GM18526 (cell line): ENCODE measurements around the gene PHACTR1.

Source experiments
- POLR2A ChIP-seq: IDR thresholded peaks from 3 replicates; pipeline ENCODE4 v1.6.1; 2011; ENCODE audit not compliant: insufficient read length; ENCODE audit errors: extremely low read depth

The PHACTR1 gene

DNA sequence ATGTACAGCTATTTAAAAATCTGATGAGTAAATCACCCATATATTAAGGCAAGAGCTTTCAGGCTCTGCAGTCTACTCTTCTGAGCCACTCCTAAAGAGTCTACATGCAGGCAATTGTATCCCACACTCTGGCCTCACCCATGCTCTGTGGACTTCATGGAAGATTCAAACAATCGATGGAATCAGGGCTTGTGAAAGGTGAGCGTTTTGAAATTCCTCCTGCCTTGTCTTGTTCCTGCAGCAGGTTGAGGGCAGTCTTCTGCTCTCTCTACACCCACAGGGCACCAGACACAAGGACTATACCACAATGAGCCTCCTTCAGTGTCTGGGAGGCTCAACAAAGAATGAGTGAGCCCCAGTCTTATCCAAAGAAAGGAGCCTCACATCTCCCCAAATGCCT, 560.7 kb downstream of the PHACTR1 start:
- no peak for TF ChIP-seq POLR2A

DNA sequence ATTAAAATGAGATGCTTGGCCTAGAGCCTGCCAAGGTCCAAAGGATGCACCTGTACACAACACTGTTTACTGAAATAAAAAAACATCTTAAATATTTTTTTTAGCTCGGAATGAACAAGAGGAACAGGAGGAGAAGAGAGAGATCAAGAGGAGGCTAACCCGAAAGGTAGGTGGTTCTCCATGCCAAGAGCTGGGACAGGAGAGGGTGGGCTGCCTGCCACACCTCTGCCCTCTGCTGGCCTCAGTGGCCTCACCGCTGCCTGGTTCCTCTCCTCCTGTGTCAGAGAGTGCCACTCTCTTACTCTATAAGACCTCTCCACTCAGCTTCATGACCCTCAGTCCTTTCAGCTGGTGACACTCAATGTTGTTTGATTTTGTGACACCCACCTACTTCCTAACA, 561.6 kb downstream of the PHACTR1 start:
- no peak for TF ChIP-seq POLR2A

DNA sequence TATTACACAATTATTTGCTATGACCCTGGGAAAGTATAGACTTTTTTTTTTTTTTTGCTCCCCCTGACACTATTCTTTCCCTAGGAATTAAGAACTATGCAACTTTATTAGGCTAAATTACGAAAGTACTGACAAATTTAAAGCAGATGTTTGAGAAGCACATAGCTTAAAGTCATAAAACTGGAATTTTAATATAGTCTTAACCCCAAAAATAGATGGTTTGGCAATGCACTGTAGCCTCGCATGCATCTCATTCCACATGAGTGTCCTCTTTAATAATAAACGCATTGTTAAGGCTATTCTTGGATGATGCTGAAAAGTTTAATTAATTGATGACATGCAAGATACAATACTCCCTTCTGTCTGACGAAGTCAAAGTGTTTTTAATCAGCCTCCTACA, 562.4 kb downstream of the PHACTR1 start:
- TF ChIP-seq POLR2A = no peak

DNA sequence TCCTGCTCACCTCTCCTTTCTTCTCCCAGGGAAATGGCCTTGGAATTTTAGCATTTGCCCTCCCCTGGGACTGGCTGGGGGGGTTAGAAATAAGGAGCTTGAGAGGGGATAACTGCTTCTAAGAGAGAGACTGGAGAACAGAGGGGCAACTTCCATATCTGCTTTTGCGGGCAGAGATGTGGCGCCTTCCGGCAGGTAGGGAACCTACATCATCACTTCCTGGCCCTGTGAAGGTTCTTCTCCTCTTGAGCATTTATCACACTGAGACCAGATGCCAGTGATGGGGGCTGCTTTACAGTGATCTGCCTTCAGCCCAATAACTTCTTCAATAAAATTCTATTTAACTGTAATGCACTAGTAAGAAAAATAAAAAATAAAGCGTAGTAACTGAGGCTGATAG, 563.7 kb downstream of the PHACTR1 start:
- TF ChIP-seq POLR2A = no peak

DNA sequence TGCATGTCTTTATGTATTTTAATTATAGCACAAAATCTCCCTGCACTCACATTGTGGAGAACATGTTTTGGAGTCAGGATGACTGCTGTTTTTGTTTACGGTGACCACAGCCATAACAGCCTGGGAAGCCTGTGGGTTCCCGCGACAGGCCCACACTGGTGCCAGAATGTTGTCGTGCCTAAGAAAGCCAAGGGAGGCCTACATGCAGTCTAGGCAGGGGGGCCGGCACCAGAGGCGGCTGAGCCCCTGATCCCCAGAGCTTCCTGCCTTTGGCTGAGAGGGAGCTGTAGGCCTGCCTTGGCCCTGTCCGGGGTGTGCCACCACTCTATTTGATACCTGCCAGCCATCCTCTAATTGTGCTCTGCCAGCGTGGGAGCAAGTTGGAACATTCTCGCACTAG, 565.1 kb downstream of the PHACTR1 start:
- no peak for TF ChIP-seq POLR2A

GRCh38 chr6:13282393-13283069, 566.0 kb downstream of the PHACTR1 start:
- no peak for TF ChIP-seq POLR2A

- TF ChIP-seq POLR2A = no peak
Measured at GRCh38 chr6:13283331-13283730, 566.8 kb downstream of the PHACTR1 start.

DNA sequence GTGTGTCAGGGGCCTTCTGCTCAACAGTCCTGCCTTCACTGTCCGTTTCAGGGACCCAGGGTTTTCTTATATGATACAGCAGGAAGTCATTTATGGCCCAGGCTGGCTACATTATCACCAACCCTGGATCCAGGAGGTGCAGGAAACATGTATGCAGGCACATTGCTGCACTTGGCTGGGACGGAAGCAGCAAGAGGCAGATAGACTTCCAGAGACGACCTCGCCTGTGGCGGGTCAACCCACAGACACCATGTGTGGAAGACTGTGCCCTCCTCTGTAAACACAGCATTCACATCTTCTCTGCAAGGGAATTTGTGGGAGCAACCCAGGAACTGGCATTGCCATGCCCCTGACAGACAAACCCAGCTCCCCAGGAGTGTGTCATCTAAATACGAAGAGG, 568.1 kb downstream of the PHACTR1 start:
- no peak for TF ChIP-seq POLR2A

GRCh38 chr6:13285705-13286104, 569.1 kb downstream of the PHACTR1 start:
- no peak for TF ChIP-seq POLR2A

- TF ChIP-seq POLR2A = no peak
Measured at GRCh38 chr6:13286181-13286580, 569.6 kb downstream of the PHACTR1 start.

GRCh38 chr6:13287104-13287503, 570.5 kb downstream of the PHACTR1 start:
- no peak for TF ChIP-seq POLR2A

DNA sequence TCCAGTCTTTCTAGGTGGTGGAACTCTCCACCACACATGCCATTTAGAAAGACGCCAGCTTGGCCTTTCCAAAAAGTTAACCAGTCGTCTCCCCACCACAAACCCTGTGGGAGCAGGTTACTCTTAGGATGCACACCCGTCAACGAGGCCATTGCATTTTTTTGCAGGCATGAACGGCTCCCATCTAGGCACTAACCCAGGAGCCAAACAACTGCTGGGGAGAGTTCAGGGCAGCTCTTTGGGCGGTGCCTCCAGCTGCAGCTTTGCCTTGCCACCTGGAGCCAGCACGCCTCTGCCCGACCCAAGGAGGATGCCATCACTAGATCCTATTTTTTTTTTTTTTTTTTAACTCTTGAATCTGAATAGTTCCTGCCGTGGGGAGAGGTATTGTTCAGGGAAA, 571.9 kb downstream of the PHACTR1 start:
- TF ChIP-seq POLR2A = no peak

DNA sequence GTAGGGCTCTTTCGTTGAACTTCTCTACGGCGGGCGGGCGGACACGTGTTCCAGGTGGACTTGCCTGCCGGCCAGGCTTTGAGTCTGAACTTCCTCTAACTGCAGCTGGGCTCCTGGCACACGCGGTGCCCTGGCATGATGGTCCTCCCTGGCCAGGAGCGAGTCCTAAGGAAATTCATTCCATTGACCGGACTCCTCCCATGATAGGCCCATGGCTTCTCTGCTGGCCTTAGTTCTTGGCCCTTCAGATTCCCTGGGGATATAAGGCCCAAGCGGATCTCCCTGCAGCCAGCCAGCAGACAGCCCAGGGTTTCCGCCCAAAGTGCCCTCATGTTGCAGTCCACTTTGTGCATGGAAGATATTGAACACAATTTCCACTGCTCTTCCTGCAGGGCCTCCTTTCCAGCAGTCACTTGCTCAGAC, 572.4 kb downstream of the PHACTR1 start:
- no peak for TF ChIP-seq POLR2A

DNA sequence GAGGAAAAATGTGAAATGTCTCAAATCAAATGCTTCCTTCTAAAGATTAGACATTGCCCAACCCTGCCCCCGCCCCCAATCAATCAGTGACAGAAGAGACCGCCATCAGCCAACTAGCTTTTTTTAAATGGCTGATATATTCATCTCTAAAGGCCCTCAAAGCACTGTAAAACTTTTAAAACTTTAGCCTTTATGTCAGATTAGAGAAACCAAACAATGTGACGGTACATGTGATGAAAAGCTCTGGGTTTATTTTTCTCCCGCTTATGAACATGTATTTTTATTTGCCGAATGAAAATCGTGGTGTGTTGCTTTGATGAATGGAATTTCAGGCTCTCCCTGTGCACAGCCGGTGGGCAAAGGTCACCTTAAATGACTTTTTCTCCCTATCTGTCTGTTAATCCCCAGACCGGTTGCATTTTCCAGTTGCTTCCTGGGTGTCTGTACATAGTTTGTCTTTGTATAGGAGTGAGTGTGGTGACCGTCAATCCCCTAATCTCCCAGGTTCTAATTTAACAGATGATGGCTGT, 573.3 kb downstream of the PHACTR1 start:
- TF ChIP-seq POLR2A = no peak

GRCh38 chr6:13290335-13290734, 573.8 kb downstream of the PHACTR1 start:
- TF ChIP-seq POLR2A = no peak

DNA sequence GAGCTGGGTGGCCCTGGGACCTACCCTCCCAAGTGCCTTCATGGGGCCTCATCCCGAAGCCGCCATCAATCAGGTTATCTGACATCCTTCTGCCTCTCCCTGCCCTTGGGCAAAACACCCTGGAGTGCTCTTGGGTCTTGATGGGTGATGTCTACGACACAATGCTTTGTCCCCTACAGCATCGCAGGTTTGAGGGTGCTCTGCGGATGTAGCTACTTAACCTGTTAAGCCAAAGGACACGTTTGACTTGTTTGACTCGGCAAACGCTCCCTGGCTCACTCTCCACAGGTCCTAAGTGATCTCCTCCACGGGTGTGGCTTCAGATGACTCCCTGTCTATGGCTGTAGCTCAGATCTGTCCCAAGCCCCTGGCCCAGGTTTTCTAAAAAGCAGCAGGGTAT, 576.2 kb downstream of the PHACTR1 start:
- TF ChIP-seq POLR2A = no peak

GRCh38 chr6:13294499-13295069, 578.0 kb downstream of the PHACTR1 start:
- no peak for TF ChIP-seq POLR2A
